GM12878 (cell line): ENCODE measurements around the gene FDXACB1. TPM values are rescaled to one million over a fixed set of nuclear protein-coding genes. Genes with fewer than 3 reads are reported as not detected.

Experiments used
- BCL11A ChIP-seq: IDR thresholded peaks from 2 replicates; pipeline ENCODE4 v1.6.1; 2011; ENCODE audit warnings: low read depth, low read length
- CEBPB ChIP-seq, 2 experiments: fragments of 150-350 bp in 1 of 2; IDR thresholded peaks; 2 replicates each; pipeline ENCODE4 v1.6.1; 2012 to 2014; ENCODE audit warnings: low read depth in 2 of 2, low read length in 2 of 2, borderline replicate concordance in 1 of 2, inconsistent platforms in 1 of 2
- ETV6 ChIP-seq, 2 experiments: fragments of 450-650 bp in 1 of 2; IDR thresholded peaks in 1 of 2; conservative IDR thresholded peaks in 1 of 2; 2 replicates each; pipeline ENCODE4 v1.6.1; 2014; ENCODE audit warnings: antibody characterized with exemption in 1 of 2, borderline replicate concordance in 1 of 2, low read depth in 1 of 2, mild to moderate bottlenecking in 1 of 2, moderate library complexity in 1 of 2
- MTA2 ChIP-seq: fragments of 450-650 bp; IDR thresholded peaks from 2 replicates; pipeline ENCODE4 v1.6.1; 2016; ENCODE audit warnings: low read depth, mild to moderate bottlenecking, moderate library complexity
- MYC ChIP-seq: IDR thresholded peaks from 2 replicates; pipeline ENCODE4 v1.6.1; 2011; ENCODE audit warnings: mild to moderate bottlenecking, low read length, moderate library complexity, inconsistent platforms; ENCODE audit not compliant: insufficient read depth, insufficient replicate concordance, insufficient read length, severe bottlenecking
- PAX5 ChIP-seq: IDR thresholded peaks from 2 replicates; pipeline ENCODE4 v1.6.1; 2011; ENCODE audit warnings: low read depth, low read length, borderline replicate concordance
- PAX8 ChIP-seq: fragments of 450-650 bp; IDR thresholded peaks from 2 replicates; pipeline ENCODE4 v1.6.1; 2017; ENCODE audit warnings: mild to moderate bottlenecking, moderate library complexity
- SMARCA5 ChIP-seq: fragments of 450-650 bp; IDR thresholded peaks from 2 replicates; pipeline ENCODE4 v1.6.1; 2017; ENCODE audit warnings: mild to moderate bottlenecking
- STAT3 ChIP-seq: IDR thresholded peaks from 2 replicates; pipeline ENCODE4 v1.6.1; 2011; ENCODE audit warnings: low read depth, low read length, improper control_type of control experiment
- TARDBP ChIP-seq: IDR thresholded peaks from 2 replicates; pipeline ENCODE4 v1.6.1; 2016; ENCODE audit warnings: borderline replicate concordance
- YY1 ChIP-seq: IDR thresholded peaks from 2 replicates; pipeline ENCODE4 v1.6.1; 2011; ENCODE audit warnings: low read depth, mild to moderate bottlenecking, low read length
- ZBED1 ChIP-seq: IDR thresholded peaks from 2 replicates; pipeline ENCODE4 v1.6.1; 2016; ENCODE audit warnings: borderline replicate concordance
- ZNF24 ChIP-seq: fragments of 450-650 bp; IDR thresholded peaks from 2 replicates; pipeline ENCODE4 v1.6.1; 2017; ENCODE audit warnings: antibody characterized with exemption, mild to moderate bottlenecking
- ZSCAN29 ChIP-seq: fragments of 450-650 bp; IDR thresholded peaks from 2 replicates; pipeline ENCODE4 v1.6.1; 2017; ENCODE audit warnings: mild to moderate bottlenecking, moderate library complexity
- polyA plus RNA-seq, 11 experiments: library from polyadenylated mRNA; depleted of rRNA in 4 of 11; unstranded in 6 of 11; stranded (reverse) in 5 of 11; fragments of >200 nt; fragmentation: Nextera tagmentation in 4 of 11; fragmentation: Illumina TruSeq in 1 of 11; extraction: Ambion mirVana in 4 of 11; extraction: Trizol in 1 of 11; gene quantifications; 1 replicate in 1 of 11; 2 replicates in 10 of 11; pipeline versions ENCODE4 v1.2.1 to v1.2.3, GENCODE V29; 2011 to 2016; ENCODE audit warnings: inconsistent platforms in 2 of 11, missing spikeins in 2 of 11, low read depth in 1 of 11
- total RNA-seq, 4 experiments: library from RNA; depleted of rRNA in 3 of 4; stranded (reverse); fragments of >200 nt in 3 of 4; fragmentation: Illumina TruSeq in 1 of 4; extraction: Trizol in 1 of 4; gene quantifications; 2 replicates each; pipeline versions ENCODE4 v1.2.1 to v1.2.3, GENCODE V29; 2013 to 2021
- TF ChIP-seq, protein P1 (sequence below): fragments of 450-650 bp; IDR thresholded peaks from 2 replicates; pipeline ENCODE4 v1.6.1; 2017; ENCODE audit warnings: mild to moderate bottlenecking, low read depth, inconsistent platforms; ENCODE audit not compliant: poor library complexity, severe bottlenecking
- TF ChIP-seq, protein P2 (sequence below): IDR thresholded peaks from 2 replicates; pipeline ENCODE4 v1.6.1; 2011; ENCODE audit warnings: borderline replicate concordance, low read depth, mild to moderate bottlenecking, moderate library complexity, low read length; ENCODE audit not compliant: insufficient read depth, poor library complexity, severe bottlenecking
- TF ChIP-seq, protein P3 (sequence below): fragments of 450-650 bp; IDR thresholded peaks from 2 replicates; pipeline ENCODE4 v1.6.1; 2017; ENCODE audit warnings: low read depth, mild to moderate bottlenecking, moderate library complexity
- TF ChIP-seq, protein P4 (sequence below): IDR thresholded peaks from 2 replicates; pipeline ENCODE4 v1.6.1; 2012; ENCODE audit warnings: low read length, inconsistent platforms
- TF ChIP-seq, protein P5 (sequence below): IDR thresholded peaks from 2 replicates; pipeline ENCODE4 v1.6.1; 2012; ENCODE audit warnings: low read depth, low read length, improper control_type of control experiment
- TF ChIP-seq, protein P6 (sequence below): IDR thresholded peaks from 2 replicates; pipeline ENCODE4 v1.6.1; 2011; ENCODE audit warnings: mild to moderate bottlenecking, low read depth, low read length, moderate library complexity; ENCODE audit not compliant: insufficient replicate concordance

FDXACB1 gene
- total and polyA plus RNA-seq, 10 of the 15 experiments (the other 5 are each of a cell fraction or from before 2014, with no cell fraction given): 7.4 to 13.3 (median 9.7) TPM

DNA sequence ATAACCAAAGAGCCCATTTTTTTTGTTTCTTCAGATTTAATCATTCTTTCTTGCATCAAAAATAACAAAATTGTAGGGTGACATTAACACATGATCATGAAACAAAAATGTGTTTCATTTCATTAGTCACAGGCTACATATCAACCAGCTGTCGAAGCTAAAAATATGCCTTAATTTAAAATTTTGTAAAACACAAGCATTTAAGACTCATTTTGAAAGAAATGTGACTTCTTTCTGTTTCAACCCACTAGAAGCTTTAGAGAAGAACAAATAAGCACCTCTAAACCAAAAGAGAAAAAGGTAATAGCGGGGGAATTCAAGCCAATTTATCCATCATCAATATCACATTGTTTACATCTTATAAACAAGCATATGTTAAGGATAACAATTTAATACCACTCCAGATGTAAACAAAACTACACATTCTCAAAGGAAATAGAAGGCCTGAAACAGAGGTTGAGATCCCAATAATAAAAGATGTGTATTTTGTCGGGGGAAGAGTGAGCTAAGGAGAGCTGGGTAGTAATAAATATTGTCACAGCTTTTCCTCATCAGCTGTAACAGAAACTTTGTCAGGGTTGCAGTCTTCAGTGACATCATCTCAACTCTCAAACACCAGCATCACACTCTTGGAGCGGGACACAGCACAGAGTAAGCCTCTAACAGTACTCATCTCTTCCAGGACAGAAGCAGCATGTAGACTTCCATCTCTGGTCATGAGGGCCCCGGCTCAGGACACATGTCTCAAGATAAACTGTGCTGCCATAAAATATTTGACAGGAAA is 49.6 kb downstream of the FDXACB1 start (continued):
- no peak for TF ChIP-seq ZSCAN29
- TF ChIP-seq MYC: no peak
- peak; percentile 29; the same call in 1 of the 2 replicates for TF ChIP-seq ZNF24
- TF ChIP-seq PAX8: no peak
- TF ChIP-seq, protein P1, sequence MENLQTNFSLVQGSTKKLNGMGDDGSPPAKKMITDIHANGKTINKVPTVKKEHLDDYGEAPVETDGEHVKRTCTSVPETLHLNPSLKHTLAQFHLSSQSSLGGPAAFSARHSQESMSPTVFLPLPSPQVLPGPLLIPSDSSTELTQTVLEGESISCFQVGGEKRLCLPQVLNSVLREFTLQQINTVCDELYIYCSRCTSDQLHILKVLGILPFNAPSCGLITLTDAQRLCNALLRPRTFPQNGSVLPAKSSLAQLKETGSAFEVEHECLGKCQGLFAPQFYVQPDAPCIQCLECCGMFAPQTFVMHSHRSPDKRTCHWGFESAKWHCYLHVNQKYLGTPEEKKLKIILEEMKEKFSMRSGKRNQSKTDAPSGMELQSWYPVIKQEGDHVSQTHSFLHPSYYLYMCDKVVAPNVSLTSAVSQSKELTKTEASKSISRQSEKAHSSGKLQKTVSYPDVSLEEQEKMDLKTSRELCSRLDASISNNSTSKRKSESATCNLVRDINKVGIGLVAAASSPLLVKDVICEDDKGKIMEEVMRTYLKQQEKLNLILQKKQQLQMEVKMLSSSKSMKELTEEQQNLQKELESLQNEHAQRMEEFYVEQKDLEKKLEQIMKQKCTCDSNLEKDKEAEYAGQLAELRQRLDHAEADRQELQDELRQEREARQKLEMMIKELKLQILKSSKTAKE: peak; percentile 84
- 0 out of 4 replicates have a peak, but pooled peaks of 1 of the 2 experiments have one; percentile 26 for TF ChIP-seq CEBPB (IDR thresholded peaks at IDR 0.05; ENCODE audit: borderline replicate concordance in 1 of 2, low read depth in 2 of 2, low read length in 2 of 2)
- TF ChIP-seq SMARCA5: no peak
- 0 out of 2 replicates have a peak, but pooled peaks have one; percentile 31 for TF ChIP-seq BCL11A
- TF ChIP-seq, protein P2, sequence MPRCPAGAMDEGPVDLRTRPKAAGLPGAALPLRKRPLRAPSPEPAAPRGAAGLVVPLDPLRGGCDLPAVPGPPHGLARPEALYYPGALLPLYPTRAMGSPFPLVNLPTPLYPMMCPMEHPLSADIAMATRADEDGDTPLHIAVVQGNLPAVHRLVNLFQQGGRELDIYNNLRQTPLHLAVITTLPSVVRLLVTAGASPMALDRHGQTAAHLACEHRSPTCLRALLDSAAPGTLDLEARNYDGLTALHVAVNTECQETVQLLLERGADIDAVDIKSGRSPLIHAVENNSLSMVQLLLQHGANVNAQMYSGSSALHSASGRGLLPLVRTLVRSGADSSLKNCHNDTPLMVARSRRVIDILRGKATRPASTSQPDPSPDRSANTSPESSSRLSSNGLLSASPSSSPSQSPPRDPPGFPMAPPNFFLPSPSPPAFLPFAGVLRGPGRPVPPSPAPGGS: no peak
- TF ChIP-seq, protein P3, sequence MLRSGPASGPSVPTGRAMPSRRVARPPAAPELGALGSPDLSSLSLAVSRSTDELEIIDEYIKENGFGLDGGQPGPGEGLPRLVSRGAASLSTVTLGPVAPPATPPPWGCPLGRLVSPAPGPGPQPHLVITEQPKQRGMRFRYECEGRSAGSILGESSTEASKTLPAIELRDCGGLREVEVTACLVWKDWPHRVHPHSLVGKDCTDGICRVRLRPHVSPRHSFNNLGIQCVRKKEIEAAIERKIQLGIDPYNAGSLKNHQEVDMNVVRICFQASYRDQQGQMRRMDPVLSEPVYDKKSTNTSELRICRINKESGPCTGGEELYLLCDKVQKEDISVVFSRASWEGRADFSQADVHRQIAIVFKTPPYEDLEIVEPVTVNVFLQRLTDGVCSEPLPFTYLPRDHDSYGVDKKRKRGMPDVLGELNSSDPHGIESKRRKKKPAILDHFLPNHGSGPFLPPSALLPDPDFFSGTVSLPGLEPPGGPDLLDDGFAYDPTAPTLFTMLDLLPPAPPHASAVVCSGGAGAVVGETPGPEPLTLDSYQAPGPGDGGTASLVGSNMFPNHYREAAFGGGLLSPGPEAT: peak; percentile 87
- TF ChIP-seq, protein P4, sequence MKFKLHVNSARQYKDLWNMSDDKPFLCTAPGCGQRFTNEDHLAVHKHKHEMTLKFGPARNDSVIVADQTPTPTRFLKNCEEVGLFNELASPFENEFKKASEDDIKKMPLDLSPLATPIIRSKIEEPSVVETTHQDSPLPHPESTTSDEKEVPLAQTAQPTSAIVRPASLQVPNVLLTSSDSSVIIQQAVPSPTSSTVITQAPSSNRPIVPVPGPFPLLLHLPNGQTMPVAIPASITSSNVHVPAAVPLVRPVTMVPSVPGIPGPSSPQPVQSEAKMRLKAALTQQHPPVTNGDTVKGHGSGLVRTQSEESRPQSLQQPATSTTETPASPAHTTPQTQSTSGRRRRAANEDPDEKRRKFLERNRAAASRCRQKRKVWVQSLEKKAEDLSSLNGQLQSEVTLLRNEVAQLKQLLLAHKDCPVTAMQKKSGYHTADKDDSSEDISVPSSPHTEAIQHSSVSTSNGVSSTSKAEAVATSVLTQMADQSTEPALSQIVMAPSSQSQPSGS: peak; percentile 46
- no peak for TF ChIP-seq ZBED1
- TF ChIP-seq TARDBP: no peak
- TF ChIP-seq, protein P5, sequence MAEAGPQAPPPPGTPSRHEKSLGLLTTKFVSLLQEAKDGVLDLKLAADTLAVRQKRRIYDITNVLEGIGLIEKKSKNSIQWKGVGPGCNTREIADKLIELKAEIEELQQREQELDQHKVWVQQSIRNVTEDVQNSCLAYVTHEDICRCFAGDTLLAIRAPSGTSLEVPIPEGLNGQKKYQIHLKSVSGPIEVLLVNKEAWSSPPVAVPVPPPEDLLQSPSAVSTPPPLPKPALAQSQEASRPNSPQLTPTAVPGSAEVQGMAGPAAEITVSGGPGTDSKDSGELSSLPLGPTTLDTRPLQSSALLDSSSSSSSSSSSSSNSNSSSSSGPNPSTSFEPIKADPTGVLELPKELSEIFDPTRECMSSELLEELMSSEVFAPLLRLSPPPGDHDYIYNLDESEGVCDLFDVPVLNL: no peak
- TF ChIP-seq PAX5: no peak
- TF ChIP-seq, protein P6, sequence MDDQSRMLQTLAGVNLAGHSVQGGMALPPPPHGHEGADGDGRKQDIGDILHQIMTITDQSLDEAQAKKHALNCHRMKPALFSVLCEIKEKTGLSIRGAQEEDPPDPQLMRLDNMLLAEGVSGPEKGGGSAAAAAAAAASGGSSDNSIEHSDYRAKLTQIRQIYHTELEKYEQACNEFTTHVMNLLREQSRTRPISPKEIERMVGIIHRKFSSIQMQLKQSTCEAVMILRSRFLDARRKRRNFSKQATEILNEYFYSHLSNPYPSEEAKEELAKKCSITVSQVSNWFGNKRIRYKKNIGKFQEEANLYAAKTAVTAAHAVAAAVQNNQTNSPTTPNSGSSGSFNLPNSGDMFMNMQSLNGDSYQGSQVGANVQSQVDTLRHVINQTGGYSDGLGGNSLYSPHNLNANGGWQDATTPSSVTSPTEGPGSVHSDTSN: peak; percentile 13
- peak; percentile 95 for TF ChIP-seq MTA2
- TF ChIP-seq ETV6 (conservative IDR thresholded peaks at IDR 0.05 in 1 of 2, IDR thresholded peaks at IDR 0.05 in 1 of 2; ENCODE audit: borderline replicate concordance in 1 of 2, low read depth in 1 of 2): no peak
- TF ChIP-seq YY1: no peak
- no peak for TF ChIP-seq STAT3
